ENCODE data around the gene NKD1.
"Not testable (repeated sequence)": the region's sequence is repeated elsewhere in the genome, so short reads cannot be mapped to it uniquely, and the experiment has no call there.

The NKD1 gene

GRCh38 chr16:50560903-50561863, 13.0 kb downstream of the NKD1 start:
- DNase-seq: no peak

GRCh38 chr16:50562657-50563056, 14.5 kb downstream of the NKD1 start:
- no peak for DNase-seq

- no peak for DNase-seq
Observed at GRCh38 chr16:50563989-50564388, 15.8 kb downstream of the NKD1 start.

DNA sequence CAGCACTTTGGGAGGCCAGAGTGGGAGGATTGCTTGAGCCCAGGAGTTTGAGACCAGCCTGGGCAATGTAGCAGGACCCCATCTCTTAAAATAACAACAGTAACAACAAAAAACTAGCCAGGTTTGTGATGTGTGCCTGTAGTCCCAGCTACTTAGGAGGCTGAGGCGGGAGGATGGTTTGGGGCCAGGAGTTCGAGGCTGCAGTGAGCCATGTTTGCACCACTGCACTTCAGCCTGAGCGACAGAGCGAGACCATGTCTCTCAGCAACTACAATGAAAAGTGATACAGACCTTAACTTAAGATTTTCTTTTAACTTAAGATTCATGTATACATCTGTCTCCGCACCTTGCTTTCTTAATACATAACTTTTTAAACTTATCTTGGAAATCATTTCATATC, 17.2 kb downstream of the NKD1 start:
- no peak for DNase-seq

- DNase-seq: no peak
Observed at GRCh38 chr16:50566014-50566962, 18.1 kb downstream of the NKD1 start.

DNA sequence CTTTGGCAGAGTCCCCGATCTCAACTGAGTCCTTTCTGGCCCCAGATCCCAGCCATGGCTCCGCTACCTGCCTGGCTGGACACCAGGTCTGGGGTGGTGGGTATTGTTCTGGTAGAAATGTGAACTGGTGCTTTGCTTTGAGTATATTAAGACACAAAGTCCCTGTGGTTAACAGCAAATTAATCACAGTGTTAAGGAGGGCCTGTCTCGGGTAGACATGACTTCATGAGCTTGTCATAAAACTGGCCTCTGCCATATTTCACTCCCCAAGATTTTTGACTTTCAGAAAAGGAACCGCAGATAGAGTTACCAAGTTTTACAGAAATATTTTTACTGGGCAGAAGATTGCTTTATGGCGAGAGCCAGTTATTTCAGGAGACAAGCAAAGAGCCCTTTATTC, 19.5 kb downstream of the NKD1 start:
- DNase-seq: no peak

DNA sequence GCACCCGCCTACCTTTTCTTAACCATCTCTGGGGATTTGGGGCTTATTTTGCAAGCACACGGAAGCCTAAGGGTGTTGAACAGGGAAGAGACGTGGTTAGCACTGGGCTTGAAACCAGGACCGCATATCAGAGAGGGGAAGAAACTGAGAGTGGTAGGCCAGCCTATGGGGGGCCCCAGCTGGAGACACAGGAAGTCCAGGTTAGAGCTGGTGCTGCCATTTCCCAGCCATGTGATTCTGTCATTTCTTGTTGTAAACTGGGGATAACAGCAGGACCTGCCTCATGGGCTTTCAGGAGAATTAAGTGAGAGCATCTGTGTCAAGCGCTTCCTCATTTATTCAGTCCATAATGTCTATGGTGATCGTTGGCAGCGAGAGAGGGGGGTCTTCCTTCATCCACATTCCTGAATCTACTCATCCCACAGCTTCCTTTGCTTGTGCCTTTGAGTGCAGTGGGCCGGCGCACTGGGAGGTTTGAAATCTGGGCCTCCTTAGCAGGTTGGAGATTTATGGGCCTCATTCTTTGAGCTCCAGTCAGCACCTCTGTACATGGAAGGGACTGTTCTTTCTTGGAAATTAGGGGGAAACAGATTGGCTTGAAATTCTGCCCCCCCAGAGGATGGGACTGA, 20.1 kb downstream of the NKD1 start:
- DNase-seq: no peak

GRCh38 chr16:50570354-50570753, 22.2 kb downstream of the NKD1 start:
- no peak for DNase-seq

- no peak for DNase-seq
Observed at GRCh38 chr16:50570808-50571598, 22.8 kb downstream of the NKD1 start.

DNA sequence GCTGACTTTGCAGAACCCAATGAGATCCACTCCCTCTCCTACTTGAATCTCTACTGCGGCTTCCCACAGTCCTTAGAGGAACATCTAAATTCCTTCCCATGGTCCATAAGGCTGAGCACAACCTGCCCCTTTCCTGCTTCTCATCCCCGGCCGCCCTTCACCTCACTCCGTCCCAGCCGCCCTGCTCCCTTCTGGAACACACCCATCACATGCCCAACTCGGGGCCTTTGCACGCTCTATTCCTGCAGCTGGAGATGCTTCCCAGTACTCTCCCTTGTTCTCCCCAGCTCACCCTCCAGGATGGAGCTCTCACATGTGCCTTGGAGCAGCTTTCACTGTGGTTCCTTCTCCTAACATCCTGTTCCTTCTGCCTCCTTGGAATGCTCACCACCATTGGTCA, 23.6 kb downstream of the NKD1 start:
- no peak for DNase-seq

DNA sequence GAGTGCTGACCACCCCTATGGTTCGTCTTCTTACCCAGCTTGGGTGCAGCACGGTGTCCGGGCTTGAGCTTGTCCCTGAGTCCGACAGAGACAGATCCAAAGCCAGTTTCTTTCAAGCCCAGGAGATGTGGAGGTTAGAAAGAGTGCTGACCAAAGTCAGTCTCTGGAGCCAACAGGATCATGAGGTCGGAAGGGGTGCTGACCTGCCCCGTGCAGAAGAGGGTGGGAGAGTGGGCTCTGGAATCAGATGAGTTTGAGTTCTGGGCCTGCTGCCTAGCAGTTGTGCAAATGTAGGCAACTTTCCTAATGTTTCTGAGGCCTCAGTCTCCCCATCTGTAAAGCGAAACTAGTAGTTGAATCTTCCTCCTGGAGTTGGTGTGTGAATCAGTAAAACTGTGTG, 24.5 kb downstream of the NKD1 start:
- DNase-seq: no peak

GRCh38 chr16:50573279-50573678, 25.1 kb downstream of the NKD1 start:
- DNase-seq: no peak

DNA sequence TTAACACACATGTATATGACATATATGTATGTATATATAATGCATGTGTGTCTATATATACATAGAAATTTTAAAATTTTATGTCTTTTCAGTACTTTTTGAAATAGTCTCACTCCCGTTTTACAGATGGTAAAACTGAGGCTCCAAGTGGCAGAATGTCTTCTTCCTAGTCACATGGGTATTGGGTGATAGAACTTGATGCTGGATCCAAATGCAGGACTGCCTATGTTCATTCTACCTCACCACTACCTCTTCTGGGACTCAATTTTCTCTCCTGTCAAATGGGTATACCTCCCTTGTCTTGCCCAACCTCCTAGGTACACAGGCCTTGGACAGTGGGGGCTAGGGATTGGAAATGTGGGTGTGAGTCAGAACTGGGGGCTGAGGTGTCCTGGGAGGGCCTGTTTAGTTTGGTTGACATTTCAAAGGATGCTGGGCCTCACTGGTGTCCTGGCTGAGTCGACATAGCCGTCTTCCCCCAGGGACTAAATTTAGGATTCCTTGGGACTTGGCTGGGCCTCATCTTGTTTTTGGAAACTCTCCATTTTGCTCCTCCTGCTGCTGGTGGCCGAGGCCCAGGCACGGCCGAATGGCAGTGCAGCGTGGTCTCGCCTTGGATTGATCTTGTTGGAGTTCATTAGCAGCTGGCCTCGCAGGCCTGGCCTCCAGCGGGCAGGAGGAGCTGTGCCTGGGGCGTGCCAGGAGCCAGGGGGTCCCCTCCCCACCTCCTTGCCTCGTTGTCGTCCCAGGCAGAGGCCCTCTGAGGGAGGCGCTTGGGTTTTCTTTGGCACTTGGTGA, 25.9 kb downstream of the NKD1 start:
- no peak for DNase-seq

GRCh38 chr16:50574745-50575136, 26.5 kb downstream of the NKD1 start:
- no peak for DNase-seq

GRCh38 chr16:50575743-50576142, 27.5 kb downstream of the NKD1 start:
- DNase-seq: no peak

DNA sequence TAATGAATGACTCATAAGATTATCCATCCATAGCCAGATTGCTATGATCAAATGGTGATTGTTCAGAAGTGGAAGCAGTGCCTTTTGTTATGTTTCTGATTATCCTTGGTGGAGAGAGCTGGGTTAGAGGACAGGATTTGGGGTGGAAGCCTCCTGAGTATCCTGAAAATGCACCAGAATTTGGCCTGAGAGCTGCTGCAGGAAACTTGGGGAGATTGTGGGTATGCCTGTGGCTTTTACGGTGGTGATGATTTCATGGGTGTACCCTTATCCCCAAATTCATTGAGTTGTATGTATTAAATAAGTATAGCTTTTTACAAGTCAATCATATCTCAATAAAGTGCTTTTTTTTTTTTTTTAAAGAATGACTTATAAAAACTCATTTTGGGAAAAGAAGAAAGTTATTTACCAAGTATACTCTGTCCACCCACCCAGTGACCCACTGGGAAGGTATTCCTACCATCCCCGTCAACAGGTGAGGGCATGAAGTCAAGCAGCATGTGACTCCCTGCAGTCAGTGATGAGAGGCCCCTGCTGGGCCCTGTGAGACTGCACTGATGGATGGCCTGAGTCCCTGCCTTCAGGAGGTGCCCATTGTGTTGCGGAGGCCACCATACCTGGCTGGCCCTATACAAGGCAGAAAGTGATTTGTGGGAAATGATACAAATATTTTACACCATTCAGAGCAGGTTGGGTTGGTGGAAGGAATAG, 28.4 kb downstream of the NKD1 start:
- DNase-seq: no peak

DNA sequence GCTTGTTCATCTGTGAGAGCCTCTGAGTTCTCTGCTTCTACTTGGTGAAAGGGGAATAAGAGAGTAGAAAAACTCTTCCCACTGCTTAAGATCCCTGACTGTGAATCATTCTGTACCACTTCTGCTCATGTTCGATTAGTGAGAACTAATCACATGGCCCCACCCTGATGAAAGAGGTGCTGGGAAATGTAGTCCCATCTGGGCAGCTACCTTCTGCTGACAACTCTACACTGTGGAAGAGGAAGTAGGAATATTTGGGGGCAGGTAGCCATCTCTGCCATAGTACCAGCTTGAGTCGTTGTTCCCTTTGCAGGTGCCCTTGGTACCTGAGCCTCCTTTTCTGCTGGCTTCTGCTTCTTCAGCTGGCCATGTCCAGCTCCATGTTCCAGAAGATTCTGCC, 29.9 kb downstream of the NKD1 start:
- DNase-seq: no peak

DNA sequence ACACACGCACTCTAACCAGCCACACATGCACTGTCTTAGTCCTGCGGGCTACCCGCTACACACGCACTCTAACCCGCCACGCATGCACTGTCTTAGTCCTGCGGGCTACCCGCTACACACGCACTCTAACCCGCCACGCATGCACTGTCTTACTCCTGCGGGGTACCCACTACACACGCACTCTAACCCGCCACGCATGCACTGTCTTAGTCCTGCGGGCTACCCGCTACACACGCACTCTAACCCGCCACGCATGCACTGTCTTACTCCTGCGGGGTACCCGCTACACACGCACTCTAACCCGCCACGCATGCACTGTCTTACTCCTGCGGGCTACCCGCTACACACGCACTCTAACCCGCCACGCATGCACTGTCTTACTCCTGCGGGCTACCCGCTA, 31.2 kb downstream of the NKD1 start:
- not testable (repeated sequence) for DNase-seq

DNA sequence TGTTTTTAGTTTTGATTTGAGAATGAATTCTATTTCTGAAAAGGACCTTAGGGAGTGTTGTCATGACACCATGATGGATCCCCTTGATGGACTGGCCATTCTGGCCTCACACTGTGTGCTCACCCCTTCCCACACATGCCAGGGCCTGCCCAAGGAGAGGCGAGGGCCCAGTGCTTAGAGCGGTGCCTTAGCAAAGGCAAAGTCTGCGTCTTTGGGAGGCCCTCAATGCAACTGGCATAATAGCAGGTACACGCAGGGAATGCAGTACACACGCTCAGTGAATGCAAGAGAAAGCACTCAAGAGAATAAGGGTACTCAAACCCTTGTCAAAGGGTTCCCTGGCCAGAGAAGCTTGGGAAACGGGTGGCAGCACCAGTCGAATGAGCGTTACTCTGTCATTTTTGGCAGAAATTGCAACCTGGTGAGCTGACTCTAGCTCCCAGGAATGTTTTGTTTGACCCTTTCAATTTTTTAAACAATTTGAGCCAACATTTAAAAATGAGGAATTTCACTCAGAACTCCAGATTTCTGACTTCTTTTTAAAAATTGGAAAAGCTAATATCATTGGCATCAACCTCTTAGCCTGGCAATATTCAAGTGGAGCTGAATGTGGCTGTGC, 32.1 kb downstream of the NKD1 start:
- DNase-seq: no peak

- no peak for DNase-seq
Observed at GRCh38 chr16:50581845-50582244, 33.6 kb downstream of the NKD1 start.

Measured in CD4-positive, alpha-beta T cell treated with Interleukin-1 beta for 1 hour (primary cell).